ENCODE measurements around the gene METTL16. TPM values are rescaled to one million over a fixed set of nuclear protein-coding genes. Genes with fewer than 3 reads are reported as not detected.

The METTL16 gene
- total RNA-seq, 2 experiments from 2014 or later: 55.7 to 58.0 TPM

DNA sequence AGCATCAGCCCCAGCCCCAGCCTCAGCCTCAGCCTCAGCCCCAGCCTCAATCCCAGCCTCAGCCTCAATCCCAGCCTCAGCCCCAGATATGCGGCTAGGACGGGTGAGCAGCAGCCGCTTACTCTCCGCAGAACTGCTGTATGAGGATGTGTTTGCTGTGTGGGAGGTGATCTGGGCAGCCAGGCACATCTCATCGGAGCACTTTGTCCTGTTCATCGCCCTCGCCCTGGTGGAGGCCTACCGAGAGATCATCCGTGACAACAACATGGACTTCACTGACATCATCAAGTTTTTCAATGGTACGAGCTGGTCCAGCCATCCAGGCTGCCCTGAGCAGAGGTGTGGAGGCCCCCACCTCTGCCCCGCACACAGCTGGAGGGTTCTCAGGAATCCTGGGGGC, 132.8 kb downstream of the METTL16 start:
- H3K4me3 ChIP-seq (ENCODE audit: low read length): no peak overlapping the region
- H3K36me3 ChIP-seq (ENCODE audit: insufficient read depth, low read length): peaks cover 60% of the 10 kb centered on the region
- Mint-ChIP-seq H3K27ac (no peak overlapping the region), H3K9me3 (no peaks in the 10 kb centered on the region), H3K4me1 (ENCODE audit: low read depth) (peaks cover 6% of the 10 kb centered on the region), H3K27me3 (no peaks in the 10 kb centered on the region), H3K4me3 (no peak overlapping the region), H3K36me3 (ENCODE audit: low read depth) (peaks cover 34% of the 10 kb centered on the region)
- ChIA-PET POLR2A (no interaction called here), CTCF (interaction anchor here (1.4 kb wide), 1 partner anchor 37 kb away, joined by 4 read pairs; no protein-coding TSS in a partner anchor)
- DNase-seq (no peak), ATAC-seq (ENCODE audit: poor library complexity) (no peak)
- no peak overlapping the region for H3K27ac ChIP-seq (ENCODE audit: low read depth in 1 of 2, low read length in 2 of 2)
- no peaks in the 10 kb centered on the region for H3K9me3 ChIP-seq (ENCODE audit: control insufficient read depth in 1 of 2, insufficient read depth in 1 of 2, low read length in 2 of 2)
- intact Hi-C loops (cut with DNase I, micrococcal nuclease): no loop called here
- no peaks in the 10 kb centered on the region for H3K27me3 ChIP-seq (ENCODE audit: control insufficient read depth in 1 of 2, insufficient read depth in 2 of 2, low read length in 2 of 2)
- TF ChIP-seq, protein P1, sequence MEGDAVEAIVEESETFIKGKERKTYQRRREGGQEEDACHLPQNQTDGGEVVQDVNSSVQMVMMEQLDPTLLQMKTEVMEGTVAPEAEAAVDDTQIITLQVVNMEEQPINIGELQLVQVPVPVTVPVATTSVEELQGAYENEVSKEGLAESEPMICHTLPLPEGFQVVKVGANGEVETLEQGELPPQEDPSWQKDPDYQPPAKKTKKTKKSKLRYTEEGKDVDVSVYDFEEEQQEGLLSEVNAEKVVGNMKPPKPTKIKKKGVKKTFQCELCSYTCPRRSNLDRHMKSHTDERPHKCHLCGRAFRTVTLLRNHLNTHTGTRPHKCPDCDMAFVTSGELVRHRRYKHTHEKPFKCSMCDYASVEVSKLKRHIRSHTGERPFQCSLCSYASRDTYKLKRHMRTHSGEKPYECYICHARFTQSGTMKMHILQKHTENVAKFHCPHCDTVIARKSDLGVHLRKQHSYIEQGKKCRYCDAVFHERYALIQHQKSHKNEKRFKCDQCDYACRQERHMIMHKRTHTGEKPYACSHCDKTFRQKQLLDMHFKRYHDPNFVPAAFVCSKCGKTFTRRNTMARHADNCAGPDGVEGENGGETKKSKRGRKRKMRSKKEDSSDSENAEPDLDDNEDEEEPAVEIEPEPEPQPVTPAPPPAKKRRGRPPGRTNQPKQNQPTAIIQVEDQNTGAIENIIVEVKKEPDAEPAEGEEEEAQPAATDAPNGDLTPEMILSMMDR (IDR thresholded peaks at IDR 0.05): no peak
- H3K4me1 ChIP-seq (ENCODE audit: insufficient read depth, low read length): peaks cover 11% of the 10 kb centered on the region

DNA sequence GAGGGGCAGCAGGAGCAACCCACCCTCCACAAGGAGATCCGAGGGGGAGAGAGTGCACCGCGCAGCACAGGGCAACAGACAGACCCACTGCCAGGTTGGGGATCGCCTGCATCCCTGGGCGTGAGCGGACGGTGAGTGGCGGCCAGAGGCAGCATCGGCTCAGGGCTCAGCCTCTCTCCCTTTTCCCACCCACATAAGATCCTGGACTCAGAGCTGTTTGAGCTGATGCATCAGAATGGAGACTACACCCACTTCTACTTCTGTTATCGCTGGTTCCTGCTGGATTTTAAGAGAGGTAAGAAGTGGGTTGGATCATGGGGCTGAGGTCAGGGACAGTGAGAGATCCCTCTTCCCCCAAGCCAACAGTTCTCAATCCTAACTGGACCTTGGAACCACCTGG, 134.0 kb downstream of the METTL16 start:
- DNase-seq (no peak), ATAC-seq (ENCODE audit: poor library complexity) (no peak)
- Histone ChIP-seq H3K9me3 (ENCODE audit: control insufficient read depth in 1 of 2, insufficient read depth in 1 of 2, low read length in 2 of 2) (no peaks in the 10 kb centered on the region), H3K27ac (ENCODE audit: low read depth in 1 of 2, low read length in 2 of 2) (no peak overlapping the region), H3K36me3 (ENCODE audit: insufficient read depth, low read length) (peaks cover 65% of the 10 kb centered on the region), H3K27me3 (ENCODE audit: control insufficient read depth in 1 of 2, insufficient read depth in 2 of 2, low read length in 2 of 2) (no peaks in the 10 kb centered on the region), H3K4me3 (ENCODE audit: low read length) (no peak overlapping the region), H3K4me1 (ENCODE audit: insufficient read depth, low read length) (peaks cover 4% of the 10 kb centered on the region)
- TF ChIP-seq, protein P1 (IDR thresholded peaks at IDR 0.05): no peak
- H3K27ac Mint-ChIP-seq: no peak overlapping the region
- no peaks in the 10 kb centered on the region for H3K9me3 Mint-ChIP-seq
- no peak overlapping the region for H3K4me3 Mint-ChIP-seq
- H3K27me3 Mint-ChIP-seq: no peaks in the 10 kb centered on the region
- intact Hi-C loops (cut with DNase I, micrococcal nuclease): no loop called here
- ChIA-PET POLR2A (no interaction called here), CTCF (no interaction called here)
- peaks cover 44% of the 10 kb centered on the region for H3K36me3 Mint-ChIP-seq (ENCODE audit: low read depth)
- peaks cover 3% of the 10 kb centered on the region for H3K4me1 Mint-ChIP-seq (ENCODE audit: low read depth)

DNA sequence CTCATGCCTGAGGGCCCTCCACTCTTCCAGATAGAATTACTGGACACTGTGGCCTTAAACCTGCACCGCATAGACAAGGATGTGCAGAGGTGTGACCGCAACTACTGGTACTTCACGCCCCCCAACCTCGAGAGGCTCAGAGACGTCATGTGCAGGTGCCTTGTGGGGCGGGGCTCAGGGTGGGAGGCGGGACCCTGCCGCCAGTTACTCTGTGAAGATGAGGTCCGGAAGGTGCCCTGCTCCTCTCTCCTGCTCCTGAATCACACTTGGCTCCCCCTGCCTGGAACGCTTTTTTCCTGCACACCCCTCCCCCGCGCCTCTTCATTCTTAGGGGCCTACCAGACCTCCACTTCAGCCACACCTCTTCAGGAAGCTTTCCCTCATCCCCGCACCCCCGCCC, 135.6 kb downstream of the METTL16 start:
- H3K36me3 Mint-ChIP-seq (ENCODE audit: low read depth): peaks cover 45% of the 10 kb centered on the region
- DNase-seq: no peak
- no peaks in the 10 kb centered on the region for H3K27me3 ChIP-seq (ENCODE audit: control insufficient read depth in 1 of 2, insufficient read depth in 2 of 2, low read length in 2 of 2)
- no peak overlapping the region for H3K4me3 ChIP-seq (ENCODE audit: low read length)
- no peak for ATAC-seq (ENCODE audit: poor library complexity)
- no peaks in the 10 kb centered on the region for H3K9me3 ChIP-seq (ENCODE audit: control insufficient read depth in 1 of 2, insufficient read depth in 1 of 2, low read length in 2 of 2)
- ChIA-PET CTCF (no interaction called here), POLR2A (no interaction called here)
- no peaks in the 10 kb centered on the region for H3K4me1 ChIP-seq (ENCODE audit: insufficient read depth, low read length)
- TF ChIP-seq, protein P1 (IDR thresholded peaks at IDR 0.05): no peak
- intact Hi-C loops (cut with DNase I, micrococcal nuclease): no loop called here
- H3K36me3 ChIP-seq (ENCODE audit: insufficient read depth, low read length): peaks cover 74% of the 10 kb centered on the region
- H3K27ac ChIP-seq (ENCODE audit: low read depth in 1 of 2, low read length in 2 of 2): no peak overlapping the region
- no peaks in the 10 kb centered on the region for H3K4me1 Mint-ChIP-seq (ENCODE audit: low read depth)
- H3K27me3 Mint-ChIP-seq: no peaks in the 10 kb centered on the region
- no peak overlapping the region for H3K27ac Mint-ChIP-seq
- no peak overlapping the region for H3K4me3 Mint-ChIP-seq
- H3K9me3 Mint-ChIP-seq: no peaks in the 10 kb centered on the region
